ENCODE results near the gene MYCBP2. TPM values are rescaled to one million over a fixed set of nuclear protein-coding genes. Genes with fewer than 3 reads are reported as not detected.
A peak's percentile ranks its signal among the peaks of the same experiment; 100 is the strongest.

The MYCBP2 gene
- total RNA-seq, 5 donors from 2014 or later (not counting 1 experiment from before 2014, with no cell fraction given): 153 to 214 (median 176) TPM

DNA sequence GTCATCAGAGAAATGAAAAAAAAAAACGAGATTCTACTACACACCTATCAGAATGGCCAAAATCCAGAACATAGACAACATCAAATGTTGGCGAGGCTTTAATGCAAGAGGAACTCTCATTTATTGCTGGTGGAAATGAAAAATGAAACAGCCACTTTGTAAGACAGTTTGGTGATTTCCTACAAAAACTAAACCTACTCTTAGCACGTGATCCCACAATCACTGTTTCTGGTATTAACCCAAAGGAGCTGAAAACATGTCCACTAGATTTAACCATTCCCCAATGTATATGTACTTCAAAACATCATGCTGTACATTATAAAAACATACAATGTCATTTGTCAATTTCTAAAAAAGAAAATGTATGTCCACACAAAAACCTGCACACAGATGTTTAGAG lies 13.0 kb downstream of the MYCBP2 start:
- no peak for ATAC-seq (replicated peaks in 1 of 4)
- H3K27ac ChIP-seq (ENCODE audit: low read length): no peak overlapping the region

GRCh38 chr13:77312311-77312710 lies 14.6 kb downstream of the MYCBP2 start:
- no peak for ATAC-seq (replicated peaks in 1 of 4)
- peak overlapping the region in 1 of 3 donors; percentile 50 for H3K4me3 Mint-ChIP-seq
- H3K27me3 Mint-ChIP-seq: no peaks in the 10 kb centered on the region
- Histone ChIP-seq H3K9me3 (no peaks in the 10 kb centered on the region), H3K27ac (ENCODE audit: low read length) (no peak overlapping the region), H3K36me3 (ENCODE audit: control insufficient read depth in 2 of 2, extremely low read depth in 1 of 2, insufficient read depth in 1 of 2, low read length in 1 of 2) (peaks cover 3% of the 10 kb centered on the region in 2 donors), H3K27me3 (replicated peaks in 1 of 2; ENCODE audit: control insufficient read depth in 2 of 2, extremely low read depth in 1 of 2, insufficient read depth in 2 of 2, low read length in 1 of 2) (no peaks in the 10 kb centered on the region), H3K4me3 (ENCODE audit: control insufficient read depth in 1 of 2, extremely low read depth in 1 of 2, low read length in 1 of 2) (no peak overlapping the region), H3K4me1 (ENCODE audit: control insufficient read depth in 1 of 2, extremely low read depth in 1 of 2, insufficient read depth in 2 of 2, low read length in 2 of 2) (peaks cover 37 to 57% of the 10 kb centered on the region in 2 experiments)
- peak overlapping the region in 1 of 2 donors; percentile 41 for H3K27ac Mint-ChIP-seq
- no peak for DNase-seq
- H3K9me3 Mint-ChIP-seq: no peaks in the 10 kb centered on the region
- ChIA-PET POLR2A (no interaction called here), CTCF (no interaction called here)
- WGBS (ENCODE audit: insufficient coverage): no CpG with 5 or more reads among the region's 1 CpG
- H3K4me1 Mint-ChIP-seq: peaks cover 93 to 97% (median 94%) of the 10 kb centered on the region in 3 donors
- H3K36me3 Mint-ChIP-seq: peaks cover 4% of the 10 kb centered on the region

More for the DNA sequence above, 13.0 kb downstream of the MYCBP2 start:
- POLR2A ChIA-PET: interaction anchor here in 1 of 2 donors (0.6 kb wide), 1 partner anchor 20 kb away, joined by 5 read pairs; no protein-coding TSS in a partner anchor
- Histone ChIP-seq H3K27me3 (replicated peaks in 1 of 2; ENCODE audit: control insufficient read depth in 2 of 2, extremely low read depth in 1 of 2, insufficient read depth in 2 of 2, low read length in 1 of 2) (no peaks in the 10 kb centered on the region), H3K4me3 (ENCODE audit: control insufficient read depth in 1 of 2, extremely low read depth in 1 of 2, low read length in 1 of 2) (no peak overlapping the region), H3K36me3 (ENCODE audit: control insufficient read depth in 2 of 2, extremely low read depth in 1 of 2, insufficient read depth in 1 of 2, low read length in 1 of 2) (peaks cover 5 to 6% of the 10 kb centered on the region in 2 donors), H3K4me1 (ENCODE audit: control insufficient read depth in 1 of 2, extremely low read depth in 1 of 2, insufficient read depth in 2 of 2, low read length in 2 of 2) (peaks cover 39 to 48% of the 10 kb centered on the region in 2 experiments), H3K9me3 (no peaks in the 10 kb centered on the region)
- CTCF ChIA-PET: interaction anchor here (0.5 to 1.5 kb wide), 4 partner anchors 9 to 295 kb away, joined by 3 to 4 read pairs (median 3); no protein-coding TSS in a partner anchor
- no peaks in the 10 kb centered on the region for H3K9me3 Mint-ChIP-seq
- no peak for DNase-seq
- no peaks in the 10 kb centered on the region for H3K36me3 Mint-ChIP-seq
- peaks cover 90 to 95% (median 94%) of the 10 kb centered on the region in 3 donors for H3K4me1 Mint-ChIP-seq
- H3K4me3 Mint-ChIP-seq: peak overlapping the region in 2 of 3 donors; percentile 32 to 41
- WGBS (ENCODE audit: insufficient coverage): no CpG with 5 or more reads among the region's 3 CpGs
- H3K27ac Mint-ChIP-seq: peak overlapping the region; percentile 4 to 60
- H3K27me3 Mint-ChIP-seq: no peaks in the 10 kb centered on the region

DNA sequence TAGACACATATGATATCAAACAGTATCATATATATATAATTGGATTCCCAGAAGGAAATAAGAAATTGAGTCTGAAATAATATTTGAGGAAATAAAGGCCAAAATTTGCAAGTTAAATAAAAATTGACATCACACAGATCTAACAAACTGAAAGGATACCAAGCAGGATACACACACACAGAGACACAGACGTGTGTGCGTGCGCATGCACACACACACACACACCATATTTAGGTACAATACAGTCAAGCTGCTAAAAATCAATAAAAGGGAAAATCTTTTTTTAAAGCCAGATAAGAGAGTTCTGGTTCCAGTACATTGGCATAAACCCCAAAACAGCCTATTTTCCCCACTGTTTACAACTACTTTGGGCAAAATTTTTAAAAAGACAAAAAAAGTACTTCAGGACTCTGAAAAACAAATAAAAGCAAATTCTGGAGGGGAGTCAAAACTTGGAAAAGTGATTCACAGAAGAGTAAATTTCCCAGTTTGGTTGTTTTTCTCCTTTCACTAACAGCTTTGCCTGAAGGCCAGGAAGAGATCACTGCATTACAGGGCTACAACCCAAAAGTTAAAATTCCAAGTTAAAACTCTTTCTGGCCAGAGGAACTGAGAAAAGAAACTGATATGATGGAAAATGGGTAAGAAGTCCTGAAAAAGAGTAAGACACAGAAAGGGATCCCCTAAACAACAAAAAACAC lies 16.2 kb downstream of the MYCBP2 start:
- H3K4me1 Mint-ChIP-seq: peaks cover 91 to 96% (median 93%) of the 10 kb centered on the region in 3 donors
- H3K4me3 Mint-ChIP-seq: peak overlapping the region in 1 of 3 donors; percentile 50
- no peaks in the 10 kb centered on the region for H3K27me3 Mint-ChIP-seq
- Histone ChIP-seq H3K4me1 (ENCODE audit: control insufficient read depth in 1 of 2, extremely low read depth in 1 of 2, insufficient read depth in 2 of 2, low read length in 2 of 2) (peaks cover 26 to 59% of the 10 kb centered on the region in 2 experiments), H3K27ac (ENCODE audit: low read length) (no peak overlapping the region), H3K36me3 (ENCODE audit: control insufficient read depth in 2 of 2, extremely low read depth in 1 of 2, insufficient read depth in 1 of 2, low read length in 1 of 2) (no peaks in the 10 kb centered on the region), H3K4me3 (ENCODE audit: control insufficient read depth in 1 of 2, extremely low read depth in 1 of 2, low read length in 1 of 2) (no peak overlapping the region), H3K9me3 (no peaks in the 10 kb centered on the region), H3K27me3 (replicated peaks in 1 of 2; ENCODE audit: control insufficient read depth in 2 of 2, extremely low read depth in 1 of 2, insufficient read depth in 2 of 2, low read length in 1 of 2) (no peaks in the 10 kb centered on the region)
- H3K27ac Mint-ChIP-seq: peak overlapping the region; percentile 20 to 37
- DNase-seq: no peak
- H3K36me3 Mint-ChIP-seq: peaks cover 4% of the 10 kb centered on the region
- ChIA-PET POLR2A (no interaction called here), CTCF (no interaction called here)
- ATAC-seq (replicated peaks in 1 of 4): no peak
- 68% methylated on average over 3 of the region's 3 CpGs for WGBS (ENCODE audit: insufficient coverage)
- no peaks in the 10 kb centered on the region for H3K9me3 Mint-ChIP-seq

DNA sequence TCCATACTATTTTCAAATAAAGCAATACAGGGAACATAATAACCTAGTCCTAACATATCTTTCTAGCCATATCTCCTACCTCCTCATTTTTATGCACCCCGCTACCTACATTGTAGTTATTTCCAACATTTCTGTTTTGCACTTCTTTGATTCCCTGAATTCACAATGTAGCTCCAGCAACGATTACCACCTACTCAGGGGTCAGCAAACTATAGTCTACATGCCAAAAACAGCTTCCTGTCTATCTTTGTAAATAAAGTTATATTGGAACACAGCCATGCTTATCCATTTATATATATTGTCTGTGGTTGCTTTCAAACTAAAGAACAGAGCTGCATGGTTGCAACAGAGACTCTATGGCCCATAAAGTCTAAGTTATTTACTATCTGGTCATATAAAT lies 16.7 kb downstream of the MYCBP2 start:
- Histone ChIP-seq H3K4me3 (ENCODE audit: control insufficient read depth in 1 of 2, extremely low read depth in 1 of 2, low read length in 1 of 2) (no peak overlapping the region), H3K27ac (ENCODE audit: low read length) (no peak overlapping the region), H3K36me3 (ENCODE audit: control insufficient read depth in 2 of 2, extremely low read depth in 1 of 2, insufficient read depth in 1 of 2, low read length in 1 of 2) (no peaks in the 10 kb centered on the region), H3K9me3 (no peaks in the 10 kb centered on the region), H3K27me3 (replicated peaks in 1 of 2; ENCODE audit: control insufficient read depth in 2 of 2, extremely low read depth in 1 of 2, insufficient read depth in 2 of 2, low read length in 1 of 2) (no peaks in the 10 kb centered on the region), H3K4me1 (ENCODE audit: control insufficient read depth in 1 of 2, extremely low read depth in 1 of 2, insufficient read depth in 2 of 2, low read length in 2 of 2) (peaks cover 22 to 59% of the 10 kb centered on the region in 2 experiments)
- no peaks in the 10 kb centered on the region for H3K27me3 Mint-ChIP-seq
- 80% methylated on average over 1 of the region's 2 CpGs for WGBS (ENCODE audit: insufficient coverage)
- POLR2A ChIA-PET: interaction anchor here in 1 of 2 donors (0.6 kb wide), 1 partner anchor 147 kb away, joined by 3 read pairs; no protein-coding TSS in a partner anchor
- ATAC-seq (replicated peaks in 1 of 4) (no peak), DNase-seq (no peak)
- H3K4me1 Mint-ChIP-seq: peaks cover 92 to 96% (median 94%) of the 10 kb centered on the region in 3 donors
- H3K4me3 Mint-ChIP-seq: peak overlapping the region in 1 of 3 donors; percentile 50
- H3K9me3 Mint-ChIP-seq: no peaks in the 10 kb centered on the region
- CTCF ChIA-PET: no interaction called here
- H3K36me3 Mint-ChIP-seq: peaks cover 6% of the 10 kb centered on the region
- H3K27ac Mint-ChIP-seq: peak overlapping the region in 1 of 2 donors; percentile 62

- no peak overlapping the region for H3K4me3 ChIP-seq (ENCODE audit: control insufficient read depth in 1 of 2, extremely low read depth in 1 of 2, low read length in 1 of 2)
- peaks cover 89 to 93% (median 90%) of the 10 kb centered on the region in 3 donors for H3K4me1 Mint-ChIP-seq
- H3K9me3 ChIP-seq: no peaks in the 10 kb centered on the region
- H3K36me3 Mint-ChIP-seq: peaks cover 10% of the 10 kb centered on the region
- ChIA-PET CTCF (interaction anchor here in 1 of 2 donors (0.6 kb wide), 1 partner anchor 23 kb away, joined by 3 read pairs; no protein-coding TSS in a partner anchor), POLR2A (interaction anchor here in 1 of 2 donors (0.6 kb wide), 1 partner anchor 49 kb away, joined by 3 read pairs; no protein-coding TSS in a partner anchor)
- peaks cover 22 to 53% of the 10 kb centered on the region in 2 experiments for H3K4me1 ChIP-seq (ENCODE audit: control insufficient read depth in 1 of 2, extremely low read depth in 1 of 2, insufficient read depth in 2 of 2, low read length in 2 of 2)
- no peaks in the 10 kb centered on the region for H3K36me3 ChIP-seq (ENCODE audit: control insufficient read depth in 2 of 2, extremely low read depth in 1 of 2, insufficient read depth in 1 of 2, low read length in 1 of 2)
- no peaks in the 10 kb centered on the region for H3K27me3 ChIP-seq (replicated peaks in 1 of 2; ENCODE audit: control insufficient read depth in 2 of 2, extremely low read depth in 1 of 2, insufficient read depth in 2 of 2, low read length in 1 of 2)
- no peaks in the 10 kb centered on the region for H3K9me3 Mint-ChIP-seq
- H3K27me3 Mint-ChIP-seq: no peaks in the 10 kb centered on the region
- H3K27ac Mint-ChIP-seq: peak overlapping the region; percentile 38 to 83
- ATAC-seq (replicated peaks in 1 of 4) (peak in 3 of 4 experiments; percentile 44 to 60 (median 51)), DNase-seq (no peak)
- H3K4me3 Mint-ChIP-seq: peak overlapping the region in 2 of 3 donors; percentile 11 to 50
- no peak overlapping the region for H3K27ac ChIP-seq (ENCODE audit: low read length)
- WGBS (ENCODE audit: insufficient coverage): no CpG with 5 or more reads among the region's 2 CpGs
Measured at GRCh38 chr13:77309254-77309653, 17.6 kb downstream of the MYCBP2 start.

DNA sequence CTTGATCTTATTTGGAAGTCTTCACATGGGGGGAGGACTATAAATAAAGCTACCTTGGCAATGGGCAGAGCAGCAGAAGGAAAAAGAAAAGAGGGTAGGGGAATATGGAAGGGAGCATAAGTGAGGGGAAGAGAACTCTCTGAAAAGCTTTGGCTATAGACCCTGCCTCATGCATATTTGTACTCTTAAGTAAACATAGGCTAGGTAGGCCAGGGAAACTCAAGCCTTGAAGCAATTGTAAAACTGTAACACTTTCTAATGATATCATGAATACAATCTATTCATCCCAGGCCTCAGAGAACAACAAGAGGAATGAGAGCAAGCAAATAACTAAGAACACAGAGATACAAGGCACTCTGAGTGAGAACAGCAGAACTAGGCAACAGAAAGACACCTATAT lies 20.4 kb downstream of the MYCBP2 start:
- H3K9me3 ChIP-seq: no peaks in the 10 kb centered on the region
- DNase-seq (no peak), ATAC-seq (replicated peaks in 1 of 4) (no peak)
- H3K27me3 ChIP-seq (replicated peaks in 1 of 2; ENCODE audit: control insufficient read depth in 2 of 2, extremely low read depth in 1 of 2, insufficient read depth in 2 of 2, low read length in 1 of 2): no peaks in the 10 kb centered on the region
- H3K27me3 Mint-ChIP-seq: no peaks in the 10 kb centered on the region
- H3K27ac ChIP-seq (ENCODE audit: low read length): no peak overlapping the region
- H3K27ac Mint-ChIP-seq: peak overlapping the region; percentile 30 to 38
- H3K4me1 ChIP-seq (ENCODE audit: control insufficient read depth in 1 of 2, extremely low read depth in 1 of 2, insufficient read depth in 2 of 2, low read length in 2 of 2): peaks cover 22 to 45% of the 10 kb centered on the region in 2 experiments
- H3K36me3 ChIP-seq (ENCODE audit: control insufficient read depth in 2 of 2, extremely low read depth in 1 of 2, insufficient read depth in 1 of 2, low read length in 1 of 2): no peaks in the 10 kb centered on the region
- ChIA-PET POLR2A (interaction anchor here in 1 of 2 donors (0.5 kb wide), 1 partner anchor 45 kb away, joined by 4 read pairs; no protein-coding TSS in a partner anchor), CTCF (interaction anchor here in 1 of 2 donors (1.2 kb wide), 1 partner anchor 19 kb away, joined by 3 read pairs; no protein-coding TSS in a partner anchor)
- peak overlapping the region in 1 of 3 donors; percentile 23 for H3K4me3 Mint-ChIP-seq
- peaks cover 17% of the 10 kb centered on the region for H3K36me3 Mint-ChIP-seq
- no peaks in the 10 kb centered on the region for H3K9me3 Mint-ChIP-seq
- H3K4me1 Mint-ChIP-seq: peaks cover 90 to 96% (median 90%) of the 10 kb centered on the region in 3 donors
- H3K4me3 ChIP-seq (ENCODE audit: control insufficient read depth in 1 of 2, extremely low read depth in 1 of 2, low read length in 1 of 2): no peak overlapping the region
